Measurements from ENCODE around the gene MYL11.
"Not testable (repeated sequence)": the region's sequence is repeated elsewhere in the genome, so short reads cannot be mapped to it uniquely, and the experiment has no call there.

Gene MYL11

DNA sequence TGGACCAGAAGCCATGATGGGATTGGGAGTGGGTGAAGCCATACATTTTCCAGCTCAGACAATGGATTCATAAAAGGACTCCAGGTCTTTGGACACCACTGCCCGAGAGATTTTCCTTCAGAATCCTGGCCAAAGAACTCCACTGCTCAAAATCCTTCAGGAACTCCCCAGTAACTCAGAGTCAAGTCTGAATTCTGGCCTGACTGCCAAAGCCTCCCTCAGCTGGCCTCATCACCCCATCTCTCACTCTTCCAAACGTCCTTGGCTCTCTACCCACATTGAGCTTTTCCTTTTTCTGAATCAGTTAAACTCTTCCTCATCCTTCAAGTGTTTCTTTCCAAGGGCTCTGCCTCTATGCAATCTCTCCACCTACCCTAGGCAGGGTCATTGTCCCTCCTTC lies 8.9 kb downstream of the MYL11 start:
- H3K4me3 ChIP-seq (ENCODE audit: low read length): no peak overlapping the region
- TF ChIP-seq, protein P1, sequence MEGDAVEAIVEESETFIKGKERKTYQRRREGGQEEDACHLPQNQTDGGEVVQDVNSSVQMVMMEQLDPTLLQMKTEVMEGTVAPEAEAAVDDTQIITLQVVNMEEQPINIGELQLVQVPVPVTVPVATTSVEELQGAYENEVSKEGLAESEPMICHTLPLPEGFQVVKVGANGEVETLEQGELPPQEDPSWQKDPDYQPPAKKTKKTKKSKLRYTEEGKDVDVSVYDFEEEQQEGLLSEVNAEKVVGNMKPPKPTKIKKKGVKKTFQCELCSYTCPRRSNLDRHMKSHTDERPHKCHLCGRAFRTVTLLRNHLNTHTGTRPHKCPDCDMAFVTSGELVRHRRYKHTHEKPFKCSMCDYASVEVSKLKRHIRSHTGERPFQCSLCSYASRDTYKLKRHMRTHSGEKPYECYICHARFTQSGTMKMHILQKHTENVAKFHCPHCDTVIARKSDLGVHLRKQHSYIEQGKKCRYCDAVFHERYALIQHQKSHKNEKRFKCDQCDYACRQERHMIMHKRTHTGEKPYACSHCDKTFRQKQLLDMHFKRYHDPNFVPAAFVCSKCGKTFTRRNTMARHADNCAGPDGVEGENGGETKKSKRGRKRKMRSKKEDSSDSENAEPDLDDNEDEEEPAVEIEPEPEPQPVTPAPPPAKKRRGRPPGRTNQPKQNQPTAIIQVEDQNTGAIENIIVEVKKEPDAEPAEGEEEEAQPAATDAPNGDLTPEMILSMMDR (IDR thresholded peaks at IDR 0.05; ENCODE audit: insufficient read depth, low read depth, low read length, missing control alignments): no peak

DNA sequence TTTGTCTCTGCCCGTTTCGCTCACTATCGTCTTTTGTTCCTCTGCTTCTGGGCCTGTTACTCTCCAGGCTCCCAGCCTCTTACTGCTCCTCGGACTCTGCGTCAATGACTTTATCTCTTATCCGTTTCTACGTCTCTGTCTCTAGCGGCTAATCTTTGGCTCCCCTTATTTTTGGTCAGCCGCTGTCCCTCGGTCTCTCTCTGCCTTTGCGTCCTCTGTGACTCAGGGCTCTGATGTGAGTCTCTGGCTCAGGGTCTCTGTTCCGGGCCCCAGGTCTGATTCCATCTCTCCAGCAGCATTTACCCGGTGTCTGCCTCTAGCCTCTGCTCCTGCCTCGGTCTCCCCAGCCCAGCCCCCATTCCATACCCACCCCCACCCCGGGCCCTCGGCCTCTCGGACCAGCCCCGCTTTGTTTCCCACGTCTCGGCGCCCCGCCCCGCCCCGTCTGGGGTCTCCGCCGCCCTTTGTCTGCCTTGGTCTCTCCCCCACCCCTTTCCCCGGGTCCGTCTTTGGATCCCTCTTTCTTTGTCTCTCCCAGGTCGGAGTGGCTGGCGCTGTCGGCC lies 20.1 kb downstream of the MYL11 start:
- DNase-seq (ENCODE audit: low read depth): no peak
- TF ChIP-seq, protein P1 (IDR thresholded peaks at IDR 0.05; ENCODE audit: insufficient read depth, low read depth, low read length, missing control alignments): no peak
- peak overlapping the region; percentile 67 for H3K4me3 ChIP-seq (ENCODE audit: low read length)

More for the DNA sequence above, 8.9 kb downstream of the MYL11 start:
- DNase-seq (ENCODE audit: low read depth): no peak

DNA sequence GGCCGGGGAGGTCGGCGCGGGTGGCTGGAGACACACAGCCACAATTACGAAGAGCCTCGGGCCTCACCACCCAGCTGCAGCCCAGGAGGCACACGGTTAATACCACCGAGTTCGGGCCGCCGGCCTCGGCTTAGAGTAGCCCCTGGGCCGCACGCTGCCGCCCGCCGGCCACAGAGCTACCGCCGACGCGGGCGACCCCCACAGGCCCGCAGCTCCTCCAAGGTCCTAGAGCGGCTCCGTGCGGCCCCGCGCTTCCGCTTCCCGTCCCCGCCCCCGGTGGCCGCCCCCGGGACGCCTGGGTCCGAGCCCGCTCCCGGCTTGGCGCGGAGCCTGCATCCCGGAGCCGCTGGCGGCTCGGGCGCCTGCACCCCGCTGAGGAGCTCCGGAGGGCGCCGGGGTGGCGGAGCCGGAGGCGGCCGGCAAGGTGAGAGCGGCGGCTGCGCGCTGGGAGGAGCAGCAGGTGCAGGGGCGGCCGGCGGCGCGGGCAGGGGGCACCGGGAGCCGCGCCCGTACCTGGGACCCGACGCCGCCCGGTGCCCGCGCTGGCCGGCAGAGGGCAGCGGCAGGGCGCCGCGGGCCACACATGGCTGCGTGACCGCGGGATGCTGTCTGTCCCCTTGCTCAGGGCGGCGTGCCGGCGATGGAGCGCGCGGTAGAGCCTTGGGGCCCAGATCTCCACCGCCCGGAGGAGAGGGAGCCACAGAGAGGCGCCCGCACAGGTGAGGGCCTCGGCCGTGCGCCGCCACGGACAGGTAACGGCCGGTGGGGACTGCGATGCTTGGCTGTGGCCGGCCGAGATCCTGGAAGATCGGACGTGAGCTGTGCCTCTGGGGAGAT lies 20.8 kb downstream of the MYL11 start, which contains the start of gene ZNF48:
Gene ZNF48 (plus strand): TSS at position 266 of the 837 bp plus-strand sequence. CDS start 375 bp downstream, at position 641.
- DNase-seq (ENCODE audit: low read depth): peak; percentile 70
- TF ChIP-seq, protein P1 (IDR thresholded peaks at IDR 0.05; ENCODE audit: insufficient read depth, low read depth, low read length, missing control alignments): no peak
- H3K4me3 ChIP-seq (ENCODE audit: low read length): peak within 1 kb of the TSS; percentile 67

DNA sequence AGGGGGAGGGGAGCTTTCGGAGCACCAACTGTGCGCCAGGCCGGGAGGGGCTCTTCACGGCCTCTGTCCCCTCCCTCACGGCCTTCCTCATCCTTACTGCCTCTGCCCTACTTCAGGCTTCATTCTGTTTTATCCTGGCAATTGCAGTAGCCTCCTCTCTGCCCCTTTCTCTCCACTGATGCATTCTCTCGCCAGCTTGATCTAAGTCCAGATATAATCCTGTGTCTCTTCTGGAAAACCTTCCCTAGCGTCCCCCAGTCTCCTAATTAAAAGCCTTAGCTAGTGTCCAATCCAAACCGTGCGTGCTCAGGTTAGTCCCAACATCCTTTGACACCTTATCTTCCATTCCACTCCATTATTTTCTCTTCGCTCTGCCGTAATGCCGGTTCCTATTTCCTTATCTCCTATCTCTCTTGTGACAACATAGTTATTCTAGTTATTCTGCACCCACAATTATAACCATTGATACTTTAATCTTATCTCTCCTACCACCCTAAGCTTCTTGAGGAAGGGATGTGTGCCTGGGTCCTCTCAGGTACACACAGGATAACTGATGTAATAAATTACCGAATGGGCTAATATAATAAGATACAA lies 21.5 kb downstream of the MYL11 start:
- no peak for DNase-seq (ENCODE audit: low read depth)
- H3K4me3 ChIP-seq (ENCODE audit: low read length): peak overlapping the region; percentile 67
- TF ChIP-seq, protein P1 (IDR thresholded peaks at IDR 0.05; ENCODE audit: insufficient read depth, low read depth, low read length, missing control alignments): no peak

DNA sequence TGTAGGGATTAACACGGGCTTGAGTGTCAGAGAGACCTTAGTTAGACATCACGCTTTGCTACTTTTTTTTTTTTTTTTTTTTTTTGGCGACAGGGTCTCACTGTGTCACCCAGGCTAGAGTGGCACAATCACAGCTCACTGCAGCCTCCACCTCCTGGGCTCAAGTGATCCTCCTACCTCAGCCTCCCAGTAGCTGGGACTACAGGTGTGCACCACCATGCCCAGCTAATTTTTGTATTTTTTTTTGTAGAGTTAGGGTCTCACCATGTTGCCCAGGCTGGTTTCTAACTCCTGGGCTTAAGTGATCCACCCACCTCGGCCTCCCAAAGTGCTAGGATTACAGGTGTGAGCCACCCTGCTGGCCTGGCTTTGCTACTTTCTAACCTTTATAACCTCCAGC lies 22.0 kb downstream of the MYL11 start:
- H3K4me3 ChIP-seq (ENCODE audit: low read length): peak overlapping the region; percentile 67
- DNase-seq (ENCODE audit: low read depth): not testable (repeated sequence)

DNA sequence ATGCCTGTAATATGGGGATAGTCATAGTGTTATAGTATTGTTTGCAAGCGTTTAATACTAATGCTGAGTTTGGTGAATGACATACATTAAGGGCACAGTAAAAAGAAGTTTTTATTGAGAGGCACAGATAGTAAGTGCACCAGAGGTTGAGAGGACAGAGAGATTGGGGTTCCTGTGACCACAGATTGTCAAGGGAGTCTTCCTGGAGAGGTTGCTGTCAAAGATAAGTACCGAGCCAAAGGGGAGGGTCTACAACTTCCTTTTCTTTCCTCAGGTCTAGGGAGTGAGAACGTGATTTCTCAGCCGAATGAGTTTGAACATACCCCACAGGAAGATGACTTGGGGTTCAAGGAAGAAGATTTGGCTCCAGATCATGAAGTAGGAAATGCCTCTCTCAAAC lies 22.5 kb downstream of the MYL11 start:
- DNase-seq (ENCODE audit: low read depth): no peak
- no peak overlapping the region for H3K4me3 ChIP-seq (ENCODE audit: low read length)

More for the DNA sequence above, 22.5 kb downstream of the MYL11 start:
- TF ChIP-seq, protein P1 (IDR thresholded peaks at IDR 0.05; ENCODE audit: insufficient read depth, low read depth, low read length, missing control alignments): no peak

Data from epithelial cell of esophagus (primary cell).